Calu3 (cell line): Measurements from ENCODE around the gene ARID5B. TPM values are rescaled to one million over a fixed set of nuclear protein-coding genes. Genes with fewer than 3 reads are reported as not detected.

Source experiments
- BruUV-seq: library from RNA; stranded (reverse); fragments of 400-500 nt; replicated peaks from 2 replicates; lab custom pipeline; 2021; lab: Mats Ljungman, UMichigan
- CTCF ChIA-PET: fragments of 300-600 bp; sonication (Branson Sonifier 250); formaldehyde crosslinking; loops from one replicate; lab custom pipeline; 2022; ENCODE audit warnings: antibody characterized with exemption; lab: Charles Lee
- DNase-seq: peaks from one replicate; pipeline ENCODE4 v3.0.0; 2022
- H3K27ac Mint-ChIP-seq: one replicate; pipeline ENCODE4 v1.8.0; 2022; ENCODE audit warnings: mixed read lengths; ENCODE audit not compliant: unreplicated experiment
- H3K27me3 Mint-ChIP-seq: one replicate; pipeline ENCODE4 v1.8.0; 2022; ENCODE audit warnings: mixed read lengths; ENCODE audit not compliant: unreplicated experiment
- H3K36me3 Mint-ChIP-seq: one replicate; pipeline ENCODE4 v1.8.0; 2022; ENCODE audit warnings: mild to moderate bottlenecking, moderate library complexity, mixed read lengths; ENCODE audit not compliant: insufficient read depth, unreplicated experiment
- H3K4me1 Mint-ChIP-seq: one replicate; pipeline ENCODE4 v1.8.0; 2022; ENCODE audit warnings: mild to moderate bottlenecking, low read depth, mixed read lengths; ENCODE audit not compliant: unreplicated experiment
- H3K4me3 Mint-ChIP-seq: one replicate; pipeline ENCODE4 v1.8.0; 2022; ENCODE audit warnings: mild to moderate bottlenecking, low read depth, moderate library complexity, mixed read lengths; ENCODE audit not compliant: unreplicated experiment
- H3K9me3 Mint-ChIP-seq: one replicate; pipeline ENCODE4 v1.8.0; 2022; ENCODE audit warnings: low read depth, mixed read lengths; ENCODE audit not compliant: unreplicated experiment
- intact Hi-C: fragments of 100-400 bp; cut with micrococcal nuclease; formaldehyde crosslinking; loops from one replicate; pipeline ENCODE4 v1.10.0; 2022; ENCODE audit not compliant: unreplicated experiment
- total RNA-seq: library from RNA; stranded (reverse); gene quantifications from 2 replicates; pipeline ENCODE4 v1.2.3, GENCODE V29; 2022
- TF ChIP-seq, protein P1 (sequence below): fragments of 200-600 bp; IDR thresholded peaks from one replicate; pipeline ENCODE4 v1.8.0; 2022; ENCODE audit warnings: antibody characterized with exemption; ENCODE audit not compliant: unreplicated experiment

The ARID5B gene
- total RNA-seq, 1 experiment from 2014 or later: 10.0 TPM

DNA sequence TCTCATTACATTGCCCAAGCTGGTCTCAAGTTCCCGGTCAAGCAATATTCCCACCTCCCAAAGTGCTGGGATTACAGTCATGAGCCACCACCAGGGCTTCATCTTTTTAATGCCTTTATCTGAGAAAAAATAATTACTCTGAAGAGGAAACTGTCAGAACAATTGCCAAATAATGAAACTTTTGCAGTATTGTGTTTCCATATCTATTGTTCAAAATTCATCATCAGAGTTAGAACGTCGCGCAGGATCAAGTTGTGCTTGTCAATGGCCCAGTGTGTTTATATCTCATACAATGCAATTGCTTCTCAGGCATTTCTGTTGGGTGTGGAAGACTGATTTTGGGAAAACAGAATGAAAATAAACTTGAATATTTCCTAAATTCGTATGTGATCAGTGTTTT is 143.1 kb downstream of the ARID5B start:
- CTCF ChIA-PET: interaction anchor here (0.7 kb wide), 1 partner anchor 283 kb away, joined by 3 read pairs; no protein-coding TSS in a partner anchor
- no peak for DNase-seq
- Mint-ChIP-seq H3K27me3 (no peaks in the 10 kb centered on the region), H3K36me3 (no peaks in the 10 kb centered on the region), H3K9me3 (no peaks in the 10 kb centered on the region), H3K4me3 (no peak overlapping the region), H3K27ac (no peak overlapping the region), H3K4me1 (peaks cover 80% of the 10 kb centered on the region)
- intact Hi-C loops: no loop called here
- TF ChIP-seq, protein P1, sequence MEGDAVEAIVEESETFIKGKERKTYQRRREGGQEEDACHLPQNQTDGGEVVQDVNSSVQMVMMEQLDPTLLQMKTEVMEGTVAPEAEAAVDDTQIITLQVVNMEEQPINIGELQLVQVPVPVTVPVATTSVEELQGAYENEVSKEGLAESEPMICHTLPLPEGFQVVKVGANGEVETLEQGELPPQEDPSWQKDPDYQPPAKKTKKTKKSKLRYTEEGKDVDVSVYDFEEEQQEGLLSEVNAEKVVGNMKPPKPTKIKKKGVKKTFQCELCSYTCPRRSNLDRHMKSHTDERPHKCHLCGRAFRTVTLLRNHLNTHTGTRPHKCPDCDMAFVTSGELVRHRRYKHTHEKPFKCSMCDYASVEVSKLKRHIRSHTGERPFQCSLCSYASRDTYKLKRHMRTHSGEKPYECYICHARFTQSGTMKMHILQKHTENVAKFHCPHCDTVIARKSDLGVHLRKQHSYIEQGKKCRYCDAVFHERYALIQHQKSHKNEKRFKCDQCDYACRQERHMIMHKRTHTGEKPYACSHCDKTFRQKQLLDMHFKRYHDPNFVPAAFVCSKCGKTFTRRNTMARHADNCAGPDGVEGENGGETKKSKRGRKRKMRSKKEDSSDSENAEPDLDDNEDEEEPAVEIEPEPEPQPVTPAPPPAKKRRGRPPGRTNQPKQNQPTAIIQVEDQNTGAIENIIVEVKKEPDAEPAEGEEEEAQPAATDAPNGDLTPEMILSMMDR: no peak
- BruUV-seq: no TSS peak

GRCh38 chr10:62045765-62046521 is 144.4 kb downstream of the ARID5B start:
- peaks cover 3% of the 10 kb centered on the region for H3K36me3 Mint-ChIP-seq
- intact Hi-C loops: no loop called here
- peak overlapping the region; percentile 7 for H3K27ac Mint-ChIP-seq
- no peak overlapping the region for H3K4me3 Mint-ChIP-seq
- H3K4me1 Mint-ChIP-seq: peaks cover 82% of the 10 kb centered on the region
- H3K9me3 Mint-ChIP-seq: no peaks in the 10 kb centered on the region
- DNase-seq: no peak
- CTCF ChIA-PET: interaction anchor here (0.6 to 1.6 kb wide), 6 partner anchors 8 to 357 kb away, joined by 3 to 8 read pairs (median 3); no protein-coding TSS in a partner anchor
- BruUV-seq: no TSS peak
- no peaks in the 10 kb centered on the region for H3K27me3 Mint-ChIP-seq
- TF ChIP-seq, protein P1: no peak

- TF ChIP-seq, protein P1: no peak
- no peaks in the 10 kb centered on the region for H3K9me3 Mint-ChIP-seq
- H3K27me3 Mint-ChIP-seq: no peaks in the 10 kb centered on the region
- CTCF ChIA-PET: interaction anchor here (0.6 to 1.6 kb wide), 6 partner anchors 9 to 356 kb away, joined by 3 to 8 read pairs (median 3); no protein-coding TSS in a partner anchor
- intact Hi-C loops: loop anchor here (1.0 kb wide), 1 partner anchor 36 kb away; no protein-coding TSS in a partner anchor
- H3K4me3 Mint-ChIP-seq: no peak overlapping the region
- no TSS peak for BruUV-seq
- H3K4me1 Mint-ChIP-seq: peaks cover 84% of the 10 kb centered on the region
- DNase-seq: no peak
- peak overlapping the region; percentile 7 for H3K27ac Mint-ChIP-seq
- H3K36me3 Mint-ChIP-seq: peaks cover 5% of the 10 kb centered on the region
These were observed 145.2 kb downstream of the ARID5B start for GRCh38 chr10:62046522-62047227.

GRCh38 chr10:62047228-62047892 is 145.9 kb downstream of the ARID5B start:
- Mint-ChIP-seq H3K9me3 (no peaks in the 10 kb centered on the region), H3K36me3 (peaks cover 5% of the 10 kb centered on the region), H3K4me1 (peaks cover 80% of the 10 kb centered on the region), H3K4me3 (no peak overlapping the region), H3K27ac (no peak overlapping the region), H3K27me3 (no peaks in the 10 kb centered on the region)
- intact Hi-C loops: loop anchor here (1.0 kb wide), 1 partner anchor 35 kb away; no protein-coding TSS in a partner anchor
- CTCF ChIA-PET: interaction anchor here (1.6 kb wide), 1 partner anchor 10 kb away, joined by 8 read pairs; no protein-coding TSS in a partner anchor
- TF ChIP-seq, protein P1: no peak
- DNase-seq: no peak
- no TSS peak for BruUV-seq
